Measurements from ENCODE around the gene PPP2R1A.

DNA sequence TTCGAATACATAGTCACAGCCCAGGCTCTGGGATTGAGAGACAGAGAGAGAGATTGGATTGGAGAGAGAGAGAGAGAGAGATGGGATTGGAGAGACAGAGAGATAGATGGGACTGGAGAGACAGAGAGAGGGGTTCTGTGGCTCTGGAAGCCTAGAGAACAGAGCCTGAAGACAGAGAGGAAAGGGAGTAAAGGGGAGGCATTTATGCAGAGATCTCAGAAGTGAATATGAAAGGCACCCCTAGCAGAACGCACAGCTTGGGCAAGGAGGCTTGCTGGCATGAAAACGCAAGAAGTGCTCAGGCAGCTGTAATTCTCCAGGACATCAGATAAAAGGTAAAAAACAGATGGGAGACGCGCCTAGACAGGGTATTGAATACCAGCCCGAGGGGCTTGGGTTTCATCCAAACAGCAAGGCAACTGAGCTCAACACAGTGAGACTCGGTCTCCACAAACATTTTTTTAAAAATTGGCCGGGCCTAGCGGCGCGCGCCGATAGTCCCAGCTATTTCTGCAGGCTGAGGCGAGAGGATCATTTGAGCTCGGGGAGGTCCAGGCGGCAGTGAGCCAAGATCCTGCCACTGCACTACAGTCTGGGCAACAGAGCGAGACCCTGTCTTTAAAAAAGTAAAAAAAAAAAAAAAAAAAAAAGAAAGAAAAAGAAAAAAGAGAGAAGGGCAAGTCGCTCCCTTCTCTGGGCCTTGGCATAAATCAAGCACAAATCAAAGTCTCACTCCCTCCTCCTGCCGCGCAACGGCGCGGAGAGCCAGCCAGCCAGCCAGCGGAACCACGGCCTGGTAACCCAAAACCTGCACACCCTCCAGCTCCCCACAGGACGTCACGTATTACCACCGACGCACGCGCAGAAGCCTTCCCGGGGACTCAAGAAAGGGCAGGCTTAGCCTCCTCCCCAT lies 774 bp upstream of the PPP2R1A start:
- TF ChIP-seq EZH2 (optimal IDR thresholded peaks at IDR 0.05; ENCODE audit: low read depth, low read length) (no peak), EZH2phosphoT487 (IDR thresholded peaks at IDR 0.05; ENCODE audit: low read length) (no peak)
- TF ChIP-seq, protein P1, sequence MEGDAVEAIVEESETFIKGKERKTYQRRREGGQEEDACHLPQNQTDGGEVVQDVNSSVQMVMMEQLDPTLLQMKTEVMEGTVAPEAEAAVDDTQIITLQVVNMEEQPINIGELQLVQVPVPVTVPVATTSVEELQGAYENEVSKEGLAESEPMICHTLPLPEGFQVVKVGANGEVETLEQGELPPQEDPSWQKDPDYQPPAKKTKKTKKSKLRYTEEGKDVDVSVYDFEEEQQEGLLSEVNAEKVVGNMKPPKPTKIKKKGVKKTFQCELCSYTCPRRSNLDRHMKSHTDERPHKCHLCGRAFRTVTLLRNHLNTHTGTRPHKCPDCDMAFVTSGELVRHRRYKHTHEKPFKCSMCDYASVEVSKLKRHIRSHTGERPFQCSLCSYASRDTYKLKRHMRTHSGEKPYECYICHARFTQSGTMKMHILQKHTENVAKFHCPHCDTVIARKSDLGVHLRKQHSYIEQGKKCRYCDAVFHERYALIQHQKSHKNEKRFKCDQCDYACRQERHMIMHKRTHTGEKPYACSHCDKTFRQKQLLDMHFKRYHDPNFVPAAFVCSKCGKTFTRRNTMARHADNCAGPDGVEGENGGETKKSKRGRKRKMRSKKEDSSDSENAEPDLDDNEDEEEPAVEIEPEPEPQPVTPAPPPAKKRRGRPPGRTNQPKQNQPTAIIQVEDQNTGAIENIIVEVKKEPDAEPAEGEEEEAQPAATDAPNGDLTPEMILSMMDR (IDR thresholded peaks at IDR 0.05; ENCODE audit: low read length) = no peak
